GM19455 (cell line): ENCODE data around the gene SLC44A5.
"Not testable (repeated sequence)": the region's sequence is repeated elsewhere in the genome, so short reads cannot be mapped to it uniquely, and the experiment has no call there.

ENCODE experiments used
- ATAC-seq: cut with Tn5 transposase; IDR thresholded peaks from one replicate; pipeline ENCODE4 v1.9.1; 2021; ENCODE audit not compliant: unreplicated experiment

Gene SLC44A5

GRCh38 chr1:75522389-75522788, 88.5 kb downstream of the SLC44A5 start:
- no peak for ATAC-seq

- ATAC-seq, result no peak
Measured at GRCh38 chr1:75521658-75522057, 89.3 kb downstream of the SLC44A5 start.

- ATAC-seq, result no peak
Measured at GRCh38 chr1:75520862-75521475, 89.9 kb downstream of the SLC44A5 start.

- ATAC-seq, result no peak
Measured at GRCh38 chr1:75519651-75520427, 91.1 kb downstream of the SLC44A5 start.

- ATAC-seq, result no peak
Measured at GRCh38 chr1:75518686-75519085, 92.2 kb downstream of the SLC44A5 start.

GRCh38 chr1:75514270-75514669, 96.6 kb downstream of the SLC44A5 start:
- ATAC-seq, result no peak

- no peak for ATAC-seq
Measured at GRCh38 chr1:75506976-75507375, 103.9 kb downstream of the SLC44A5 start.

GRCh38 chr1:75503221-75503974, 107.5 kb downstream of the SLC44A5 start:
- ATAC-seq, result no peak

GRCh38 chr1:75502776-75503175, 108.1 kb downstream of the SLC44A5 start:
- ATAC-seq, result no peak

GRCh38 chr1:75501577-75502295, 109.2 kb downstream of the SLC44A5 start:
- ATAC-seq, result no peak

- ATAC-seq, result no peak
Measured at GRCh38 chr1:75492011-75492410, 118.9 kb downstream of the SLC44A5 start.

- no peak for ATAC-seq
Measured at GRCh38 chr1:75487399-75487798, 123.5 kb downstream of the SLC44A5 start.

GRCh38 chr1:75484789-75485188, 126.1 kb downstream of the SLC44A5 start:
- no peak for ATAC-seq

- ATAC-seq, result no peak
Measured at GRCh38 chr1:75482951-75483350, 128.0 kb downstream of the SLC44A5 start.

GRCh38 chr1:75476486-75476885, 134.4 kb downstream of the SLC44A5 start:
- not testable (repeated sequence) for ATAC-seq

GRCh38 chr1:75475696-75476095, 135.2 kb downstream of the SLC44A5 start:
- no peak for ATAC-seq

- ATAC-seq, result no peak
Measured at GRCh38 chr1:75472971-75473603, 137.8 kb downstream of the SLC44A5 start.

- ATAC-seq, result no peak
Measured at GRCh38 chr1:75472089-75472970, 138.6 kb downstream of the SLC44A5 start.

GRCh38 chr1:75471252-75471651, 139.7 kb downstream of the SLC44A5 start:
- no peak for ATAC-seq

- no peak for ATAC-seq
Measured at GRCh38 chr1:75470448-75470847, 140.5 kb downstream of the SLC44A5 start.
